ENCODE results near the gene SH3GLB2.

- TF ChIP-seq, protein P1, sequence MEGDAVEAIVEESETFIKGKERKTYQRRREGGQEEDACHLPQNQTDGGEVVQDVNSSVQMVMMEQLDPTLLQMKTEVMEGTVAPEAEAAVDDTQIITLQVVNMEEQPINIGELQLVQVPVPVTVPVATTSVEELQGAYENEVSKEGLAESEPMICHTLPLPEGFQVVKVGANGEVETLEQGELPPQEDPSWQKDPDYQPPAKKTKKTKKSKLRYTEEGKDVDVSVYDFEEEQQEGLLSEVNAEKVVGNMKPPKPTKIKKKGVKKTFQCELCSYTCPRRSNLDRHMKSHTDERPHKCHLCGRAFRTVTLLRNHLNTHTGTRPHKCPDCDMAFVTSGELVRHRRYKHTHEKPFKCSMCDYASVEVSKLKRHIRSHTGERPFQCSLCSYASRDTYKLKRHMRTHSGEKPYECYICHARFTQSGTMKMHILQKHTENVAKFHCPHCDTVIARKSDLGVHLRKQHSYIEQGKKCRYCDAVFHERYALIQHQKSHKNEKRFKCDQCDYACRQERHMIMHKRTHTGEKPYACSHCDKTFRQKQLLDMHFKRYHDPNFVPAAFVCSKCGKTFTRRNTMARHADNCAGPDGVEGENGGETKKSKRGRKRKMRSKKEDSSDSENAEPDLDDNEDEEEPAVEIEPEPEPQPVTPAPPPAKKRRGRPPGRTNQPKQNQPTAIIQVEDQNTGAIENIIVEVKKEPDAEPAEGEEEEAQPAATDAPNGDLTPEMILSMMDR (IDR thresholded peaks at IDR 0.05) = no peak
- TF ChIP-seq POLR2A (IDR thresholded peaks at IDR 0.05) = no peak
These were observed 45.3 kb upstream of the SH3GLB2 start for GRCh38 chr9:129073404-129073803.
